ENCODE data around the gene EGLN2. TPM values are rescaled to one million over a fixed set of nuclear protein-coding genes. Genes with fewer than 3 reads are reported as not detected.
"Not testable (repeated sequence)": the region's sequence is repeated elsewhere in the genome, so short reads cannot be mapped to it uniquely, and the experiment has no call there.

EGLN2 gene
- total RNA-seq, 1 donor from 2014 or later = 58.0 TPM

DNA sequence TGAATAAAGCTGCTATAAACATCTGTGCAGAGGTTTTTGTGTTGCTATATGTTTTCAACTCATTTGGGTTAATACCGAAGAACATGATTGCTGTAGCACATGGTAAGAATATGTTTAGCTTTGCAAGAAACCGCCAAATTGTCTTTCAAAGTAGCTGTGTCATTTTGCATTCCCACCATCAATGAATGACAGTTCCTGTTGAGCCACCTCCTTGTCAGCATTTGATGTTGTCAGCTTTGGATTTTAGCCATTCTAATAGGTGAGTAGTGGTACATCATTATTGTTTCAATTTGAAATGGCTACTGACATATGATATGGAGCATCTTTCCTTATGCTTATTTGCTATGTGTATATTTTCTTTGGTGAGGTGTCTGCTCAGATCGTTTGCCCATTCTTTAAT, 43.0 kb downstream of the EGLN2 start:
- DNase-seq (ENCODE audit: low spot score) = not testable (repeated sequence)

DNA sequence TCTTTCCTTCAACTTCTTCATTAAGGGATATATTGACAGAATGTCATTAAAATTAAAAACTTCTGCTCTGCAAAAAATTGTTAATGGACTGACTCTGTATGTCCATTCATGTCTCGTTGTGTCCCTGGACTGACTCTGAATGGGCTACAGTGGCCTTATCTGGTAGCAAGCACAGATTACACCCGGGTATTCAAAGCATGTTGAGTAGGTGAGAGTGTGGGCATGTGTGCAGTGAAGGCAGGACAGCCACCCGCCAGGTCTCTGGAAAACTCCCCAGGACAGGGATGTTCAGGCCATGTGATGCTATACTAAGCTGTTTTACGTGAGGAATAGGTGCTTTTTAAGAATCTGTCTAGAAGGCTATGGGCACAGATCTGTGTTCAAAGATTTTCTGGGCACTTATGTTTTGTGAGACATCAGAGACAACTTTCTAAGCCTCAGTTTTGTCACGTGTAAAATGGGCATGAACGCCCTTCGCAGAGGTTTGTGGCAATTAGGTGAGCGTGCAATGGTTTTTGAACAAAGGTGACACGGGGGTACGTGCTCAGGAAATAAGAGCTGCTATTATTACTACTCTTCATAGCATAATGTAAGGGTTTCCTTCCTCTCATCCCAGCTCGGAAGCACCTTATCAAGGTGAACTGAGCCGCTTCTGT, 44.1 kb downstream of the EGLN2 start:
- DNase-seq (ENCODE audit: low spot score) = not testable (repeated sequence)

DNA sequence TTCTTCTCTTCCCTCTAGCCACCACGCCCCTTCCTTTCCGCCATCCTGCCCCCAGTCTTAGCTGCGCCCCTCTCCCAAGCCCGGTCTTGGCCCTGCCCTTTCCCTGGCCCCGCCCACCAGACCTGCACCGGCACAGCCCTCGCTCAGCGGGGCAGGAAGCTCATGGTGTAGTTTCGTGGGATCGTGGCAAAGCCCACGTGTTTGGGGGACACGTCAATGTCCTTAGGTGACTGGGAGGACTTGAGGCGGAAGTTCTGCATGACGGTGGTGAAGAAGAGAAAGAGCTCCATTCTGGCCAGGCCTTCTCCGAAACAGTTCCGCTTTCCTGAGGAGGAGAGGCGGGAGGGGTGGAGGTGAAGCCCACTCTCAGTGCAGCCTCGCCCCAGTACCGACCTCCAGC, 44.7 kb downstream of the EGLN2 start:
- DNase-seq (ENCODE audit: low spot score) = not testable (repeated sequence)

DNA sequence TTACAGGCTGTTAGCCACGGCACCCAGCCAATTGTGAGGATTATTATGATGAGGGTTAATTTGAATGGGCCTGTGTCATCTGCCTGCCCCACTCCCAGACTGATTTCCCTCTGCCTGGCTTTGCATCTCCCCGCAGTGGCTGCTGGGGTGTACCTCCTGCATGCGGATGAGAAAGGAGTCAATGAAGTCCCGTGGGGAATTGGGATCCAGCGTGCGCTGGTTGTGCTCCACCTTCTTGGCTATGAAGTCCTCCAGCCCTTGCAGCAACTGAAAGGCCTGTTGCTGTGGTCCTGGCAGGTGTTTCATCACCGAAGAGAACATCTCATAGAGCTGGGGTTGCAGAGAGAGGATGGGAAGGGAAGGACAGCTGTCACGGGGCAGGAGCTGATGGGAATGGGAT, 47.7 kb downstream of the EGLN2 start:
- DNase-seq (ENCODE audit: low spot score) = not testable (repeated sequence)

DNA sequence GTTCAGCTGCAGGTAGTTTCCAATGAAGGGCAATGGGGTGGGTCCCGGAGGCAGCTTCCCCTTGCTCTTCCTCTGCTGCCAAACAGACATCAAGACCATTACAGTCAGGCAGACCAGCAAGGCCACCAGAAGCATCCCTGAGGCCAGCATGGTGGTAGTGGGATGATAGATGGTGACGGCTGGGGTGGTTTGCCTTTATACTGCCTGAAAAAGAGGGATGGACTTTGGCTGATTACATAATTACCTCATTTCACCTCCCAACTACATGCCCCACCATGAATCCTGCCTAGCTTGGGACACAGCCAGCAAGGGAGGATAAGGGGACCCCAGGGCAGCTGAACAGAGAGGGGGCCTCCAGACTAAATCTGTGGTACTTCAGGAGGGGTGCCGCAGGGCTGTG, 51.3 kb downstream of the EGLN2 start, which contains the start of gene CYP2A6:
Gene CYP2A6 (minus strand): TSS at position 171 of the 400 bp plus-strand sequence. CDS start 21 bp downstream, at position 150.
- not testable (repeated sequence) for DNase-seq (ENCODE audit: low spot score)

DNA sequence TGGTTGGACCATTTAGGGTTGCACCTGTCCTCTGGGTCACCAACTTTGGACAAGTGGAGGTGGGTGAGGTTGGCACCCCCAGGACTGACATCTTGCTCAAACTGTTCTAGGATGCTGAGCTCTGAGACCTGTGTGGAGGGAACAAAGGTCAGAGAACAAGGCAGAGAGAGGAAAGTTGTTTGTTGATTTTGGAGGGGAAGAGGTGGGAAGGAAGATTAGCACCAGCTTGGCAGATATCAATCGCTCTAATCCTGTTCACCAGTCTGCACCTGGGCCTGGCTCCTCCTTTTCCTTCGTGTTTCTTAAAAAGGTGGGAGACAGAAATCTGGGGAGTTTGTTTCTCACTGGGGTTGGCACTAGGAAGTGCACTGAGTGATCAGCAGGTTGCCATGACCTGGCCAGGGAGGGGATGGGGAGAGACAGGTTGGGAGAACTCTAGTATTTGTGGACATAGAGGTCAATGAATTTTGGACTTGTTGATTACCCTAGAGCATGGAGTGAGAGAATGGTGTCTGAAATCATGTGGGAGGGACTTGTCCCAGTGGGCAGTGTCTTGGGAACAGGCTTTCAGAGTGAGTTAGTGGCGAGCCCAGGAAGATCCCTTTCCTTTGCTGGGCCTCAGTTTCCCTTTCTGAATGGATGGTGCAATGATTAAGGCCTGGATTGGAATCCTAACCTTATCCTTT, 53.6 kb downstream of the EGLN2 start:
- DNase-seq (ENCODE audit: low spot score) = not testable (repeated sequence)

Other genes with a start within 250 kb of the EGLN2 start
- gene SHKBP1, start 222.3 kb upstream of the EGLN2 start, total RNA-seq (ENCODE audit: insufficient read depth, low replicate concordance) = 6.3 TPM
- gene LTBP4, start 197.8 kb upstream of the EGLN2 start, total RNA-seq (ENCODE audit: insufficient read depth, low replicate concordance) = 92.7 TPM
- gene NUMBL, start 108.5 kb upstream of the EGLN2 start, total RNA-seq (ENCODE audit: insufficient read depth, low replicate concordance) = 27.2 TPM
- gene COQ8B, start 82.3 kb upstream of the EGLN2 start, total RNA-seq (ENCODE audit: insufficient read depth, low replicate concordance) = 15.9 TPM
- gene ITPKC, start 82.1 kb upstream of the EGLN2 start, total RNA-seq (ENCODE audit: insufficient read depth, low replicate concordance) = 7.5 TPM
- gene ACTMAP, start 48.7 kb upstream of the EGLN2 start, total RNA-seq (ENCODE audit: insufficient read depth, low replicate concordance) = 1.7 TPM
- 11.1 TPM for gene SNRPA, start 48.0 kb upstream of the EGLN2 start, total RNA-seq (ENCODE audit: insufficient read depth, low replicate concordance)
- 14.9 TPM for gene MIA, start 23.7 kb upstream of the EGLN2 start, total RNA-seq (ENCODE audit: insufficient read depth, low replicate concordance)
- 3.1 TPM for gene RAB4B, start 20.9 kb upstream of the EGLN2 start, total RNA-seq (ENCODE audit: insufficient read depth, low replicate concordance)
- gene CYP2A6, start 51.3 kb downstream of the EGLN2 start, total RNA-seq (ENCODE audit: insufficient read depth, low replicate concordance) = not detected
- gene CYP2A7, start 83.0 kb downstream of the EGLN2 start, total RNA-seq (ENCODE audit: insufficient read depth, low replicate concordance) = 0.24 TPM
- 0.48 TPM for gene CYP2B6, start 192.1 kb downstream of the EGLN2 start, total RNA-seq (ENCODE audit: insufficient read depth, low replicate concordance)